HAP-1 (cell line): Measurements from ENCODE around the gene QSER1.
A peak's percentile ranks its signal among the peaks of the same experiment; 100 is the strongest.
"Not testable (repeated sequence)": the region's sequence is repeated elsewhere in the genome, so short reads cannot be mapped to it uniquely, and the experiment has no call there.

Experiments
- DNase-seq, 2 experiments: peaks; one replicate each; pipeline ENCODE4 v3.0.0-alpha.2; 2016 to 2020; ENCODE audit warnings: low spot score in 2 of 2
- H3K27me3 ChIP-seq: fragments of 250-450 bp; sonication (Bioruptor Pico); 2 replicates; pipeline ENCODE4 v1.5.1; 2020; ENCODE audit warnings: low read depth, mild to moderate bottlenecking, moderate library complexity
- H3K36me3 ChIP-seq: fragments of 250-450 bp; sonication (Bioruptor Pico); replicated peaks from 2 replicates; pipeline ENCODE4 v1.5.1; 2020; ENCODE audit warnings: mild to moderate bottlenecking
- H3K4me1 ChIP-seq: fragments of 250-450 bp; sonication (Bioruptor Pico); 2 replicates; pipeline ENCODE4 v1.5.1; 2020; ENCODE audit warnings: mild to moderate bottlenecking
- H3K4me3 ChIP-seq: fragments of 250-450 bp; sonication (Bioruptor Pico); 2 replicates; pipeline ENCODE4 v1.5.1; 2020; ENCODE audit warnings: mild to moderate bottlenecking, moderate library complexity
- H3K9me3 ChIP-seq: fragments of 250-450 bp; sonication (Bioruptor Pico); 2 replicates; pipeline ENCODE4 v1.5.1; 2020; ENCODE audit warnings: mild to moderate bottlenecking, moderate library complexity
- in situ Hi-C: fragments of 300-500 bp; cut with MboI; formaldehyde crosslinking; loops from 3 replicates; pipeline ENCODE4 v1.14.3; 2020; ENCODE audit warnings: low sequenced_read_pairs, inconsistent platforms, mixed read lengths

QSER1 gene

GRCh38 chr11:32892355-32893092 is at the start of gene QSER1:
QSER1 (plus strand) TSS chr11:32892811; CDS start chr11:32893126, 315 bp downstream.
- peak; percentile 58 to 84 for DNase-seq
- in situ Hi-C loops: no loop called here
- H3K4me1 ChIP-seq: peaks cover 26% of the 10 kb centered on the region
- no peaks in the 10 kb centered on the region; the same call in 1 of the 2 replicates for H3K36me3 ChIP-seq
- no peaks in the 10 kb centered on the region for H3K27me3 ChIP-seq
- no peaks in the 10 kb centered on the region for H3K9me3 ChIP-seq
- peak within 1 kb of the TSS; percentile 80 for H3K4me3 ChIP-seq

- in situ Hi-C loops: no loop called here
- no peaks in the 10 kb centered on the region for H3K9me3 ChIP-seq
- no peaks in the 10 kb centered on the region for H3K36me3 ChIP-seq
- H3K4me3 ChIP-seq: no peak overlapping the region
- DNase-seq: no peak
- no peaks in the 10 kb centered on the region; the same call in 1 of the 2 replicates for H3K4me1 ChIP-seq
- no peaks in the 10 kb centered on the region for H3K27me3 ChIP-seq
Measured at GRCh38 chr11:32843544-32843943, 49.1 kb upstream of the QSER1 start.

GRCh38 chr11:32847511-32847910 is 45.1 kb upstream of the QSER1 start:
- no peak for DNase-seq
- Histone ChIP-seq H3K4me1 (no peaks in the 10 kb centered on the region; the same call in 1 of the 2 replicates), H3K4me3 (no peak overlapping the region), H3K27me3 (no peaks in the 10 kb centered on the region), H3K9me3 (no peaks in the 10 kb centered on the region), H3K36me3 (no peaks in the 10 kb centered on the region)
- in situ Hi-C loops: no loop called here

GRCh38 chr11:32849761-32850160 is 42.9 kb upstream of the QSER1 start:
- Histone ChIP-seq H3K27me3 (no peaks in the 10 kb centered on the region), H3K4me3 (no peak overlapping the region), H3K9me3 (no peaks in the 10 kb centered on the region), H3K4me1 (no peaks in the 10 kb centered on the region; the same call in 1 of the 2 replicates), H3K36me3 (no peaks in the 10 kb centered on the region)
- in situ Hi-C loops: no loop called here
- no peak for DNase-seq

GRCh38 chr11:32851251-32851650 is 41.4 kb upstream of the QSER1 start:
- H3K4me1 ChIP-seq: peaks cover 7% of the 10 kb centered on the region; the same call in 1 of the 2 replicates
- DNase-seq: no peak
- in situ Hi-C loops: no loop called here

GRCh38 chr11:32852207-32852606 is 40.4 kb upstream of the QSER1 start:
- Histone ChIP-seq H3K4me3 (no peak overlapping the region), H3K4me1 (peaks cover 7% of the 10 kb centered on the region; the same call in 1 of the 2 replicates), H3K27me3 (no peaks in the 10 kb centered on the region), H3K36me3 (no peaks in the 10 kb centered on the region), H3K9me3 (no peaks in the 10 kb centered on the region)
- in situ Hi-C loops: no loop called here
- DNase-seq: no peak

More at GRCh38 chr11:32851251-32851650, 41.4 kb upstream of the QSER1 start:
- H3K4me3 ChIP-seq: no peak overlapping the region
- H3K9me3 ChIP-seq: no peaks in the 10 kb centered on the region
- H3K36me3 ChIP-seq: no peaks in the 10 kb centered on the region
- H3K27me3 ChIP-seq: no peaks in the 10 kb centered on the region

- peaks cover 7% of the 10 kb centered on the region; the same call in 1 of the 2 replicates for H3K4me1 ChIP-seq
Measured at GRCh38 chr11:32855601-32856000, 37.0 kb upstream of the QSER1 start.

GRCh38 chr11:32858731-32859130 is 33.9 kb upstream of the QSER1 start:
- in situ Hi-C loops: no loop called here
- Histone ChIP-seq H3K4me3 (no peak overlapping the region), H3K9me3 (no peaks in the 10 kb centered on the region), H3K27me3 (no peaks in the 10 kb centered on the region), H3K36me3 (no peaks in the 10 kb centered on the region), H3K4me1 (peaks cover 7% of the 10 kb centered on the region; the same call in 1 of the 2 replicates)
- no peak for DNase-seq

More at GRCh38 chr11:32855601-32856000, 37.0 kb upstream of the QSER1 start:
- DNase-seq: no peak
- Histone ChIP-seq H3K9me3 (no peaks in the 10 kb centered on the region), H3K36me3 (no peaks in the 10 kb centered on the region), H3K4me3 (no peak overlapping the region), H3K27me3 (no peaks in the 10 kb centered on the region)
- in situ Hi-C loops: no loop called here

- H3K4me3 ChIP-seq: no peak overlapping the region
- H3K27me3 ChIP-seq: peaks cover 2% of the 10 kb centered on the region
- in situ Hi-C loops: no loop called here
- no peaks in the 10 kb centered on the region for H3K36me3 ChIP-seq
- DNase-seq: no peak
- no peaks in the 10 kb centered on the region for H3K9me3 ChIP-seq
- no peaks in the 10 kb centered on the region for H3K4me1 ChIP-seq
Measured at GRCh38 chr11:32861850-32862577, 30.6 kb upstream of the QSER1 start.

GRCh38 chr11:32864555-32864954 is 28.1 kb upstream of the QSER1 start:
- H3K36me3 ChIP-seq: no peaks in the 10 kb centered on the region
- H3K27me3 ChIP-seq: peaks cover 2% of the 10 kb centered on the region
- no peak overlapping the region for H3K4me3 ChIP-seq
- in situ Hi-C loops: no loop called here
- no peak for DNase-seq
- H3K4me1 ChIP-seq: no peaks in the 10 kb centered on the region
- H3K9me3 ChIP-seq: no peaks in the 10 kb centered on the region

GRCh38 chr11:32868752-32869151 is 23.9 kb upstream of the QSER1 start:
- H3K36me3 ChIP-seq, H3K4me3 ChIP-seq, H3K9me3 ChIP-seq, DNase-seq, in situ Hi-C loops, H3K4me1 ChIP-seq, H3K27me3 ChIP-seq: not testable (repeated sequence)

GRCh38 chr11:32870676-32871075 is 21.9 kb upstream of the QSER1 start:
- peak in 1 of 2 experiments; percentile 49 for DNase-seq
- Histone ChIP-seq H3K4me3 (no peak overlapping the region), H3K36me3 (no peaks in the 10 kb centered on the region), H3K9me3 (no peaks in the 10 kb centered on the region), H3K27me3 (peaks cover 5% of the 10 kb centered on the region), H3K4me1 (peaks cover 10% of the 10 kb centered on the region)
- in situ Hi-C loops: no loop called here

GRCh38 chr11:32874132-32874531 is 18.5 kb upstream of the QSER1 start:
- Histone ChIP-seq H3K36me3 (no peaks in the 10 kb centered on the region), H3K4me3 (no peak overlapping the region), H3K4me1 (peaks cover 10% of the 10 kb centered on the region), H3K27me3 (peaks cover 3% of the 10 kb centered on the region; the same call in 1 of the 2 replicates), H3K9me3 (no peaks in the 10 kb centered on the region)
- DNase-seq: peak; percentile 77 to 90
- in situ Hi-C loops: no loop called here

GRCh38 chr11:32881286-32881685 is 11.3 kb upstream of the QSER1 start:
- no peaks in the 10 kb centered on the region for H3K27me3 ChIP-seq
- H3K36me3 ChIP-seq: no peaks in the 10 kb centered on the region
- H3K4me3 ChIP-seq: no peak overlapping the region
- in situ Hi-C loops: no loop called here
- no peak for DNase-seq
- H3K4me1 ChIP-seq: no peaks in the 10 kb centered on the region; the same call in 1 of the 2 replicates
- H3K9me3 ChIP-seq: no peaks in the 10 kb centered on the region
